ENCODE data around the gene TRABD2B.

DNA sequence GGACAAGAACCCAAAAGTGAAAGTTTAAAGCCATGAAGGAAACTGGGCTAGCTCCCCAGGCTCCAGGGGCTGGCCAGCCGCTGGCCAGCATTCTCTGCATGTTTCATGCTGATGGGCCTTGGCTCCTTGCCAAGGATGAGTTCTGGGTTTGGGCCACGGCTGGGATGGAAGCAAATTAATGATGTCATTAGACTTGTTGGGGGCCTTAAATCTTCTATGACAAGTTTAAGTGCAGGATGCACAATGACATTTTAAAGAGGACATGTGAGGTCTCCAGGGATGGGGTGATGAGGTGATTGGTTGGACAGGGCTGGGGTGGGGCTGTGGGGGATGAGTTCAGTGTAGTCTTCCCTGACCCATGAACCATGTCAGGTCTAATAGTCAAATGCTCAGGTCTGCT, 199.6 kb downstream of the TRABD2B start:
- no peak for TF ChIP-seq CTCF (IDR thresholded peaks at IDR 0.05; ENCODE audit: low read depth, low read length, poor library complexity, severe bottlenecking)
- no peak for TF ChIP-seq EZH2phosphoT487 (IDR thresholded peaks at IDR 0.05; ENCODE audit: borderline replicate concordance, low read length)
